GM18505 (cell line): Measurements from ENCODE around the gene PMM2.

ENCODE experiments used
- ATAC-seq: cut with Tn5 transposase; IDR thresholded peaks from one replicate; pipeline ENCODE4 v1.9.1; 2021; ENCODE audit not compliant: unreplicated experiment
- POLR2A ChIP-seq: IDR thresholded peaks from 4 replicates; pipeline ENCODE4 v1.6.1; 2011; ENCODE audit warnings: borderline replicate concordance; ENCODE audit not compliant: insufficient read depth, insufficient read length; ENCODE audit errors: extremely low read depth

The PMM2 gene

GRCh38 chr16:8877894-8878522, 80.4 kb downstream of the PMM2 start:
- no peak for TF ChIP-seq POLR2A
- ATAC-seq, result no peak

GRCh38 chr16:8878523-8878911, 80.9 kb downstream of the PMM2 start:
- TF ChIP-seq POLR2A, result no peak
- no peak for ATAC-seq

GRCh38 chr16:8880839-8881510, 83.3 kb downstream of the PMM2 start:
- ATAC-seq, result no peak
- no peak for TF ChIP-seq POLR2A

- TF ChIP-seq POLR2A, result no peak
- no peak for ATAC-seq
Observed at GRCh38 chr16:8882041-8882617, 84.5 kb downstream of the PMM2 start, which contains the start of gene LITAFD. Gene LITAFD (plus strand): TSS chr16:8882351. CDS start chr16:8884356, 2,005 bp downstream.

- no peak for ATAC-seq
- TF ChIP-seq POLR2A, result no peak
Observed at GRCh38 chr16:8882725-8883377, 85.2 kb downstream of the PMM2 start.

GRCh38 chr16:8885674-8886592, 88.3 kb downstream of the PMM2 start:
- no peak for ATAC-seq
- no peak for TF ChIP-seq POLR2A

GRCh38 chr16:8886593-8887430, 89.2 kb downstream of the PMM2 start:
- TF ChIP-seq POLR2A, result no peak
- no peak for ATAC-seq

GRCh38 chr16:8887431-8887765, 89.8 kb downstream of the PMM2 start:
- no peak for ATAC-seq
- no peak for TF ChIP-seq POLR2A

GRCh38 chr16:8887952-8888560, 90.4 kb downstream of the PMM2 start:
- ATAC-seq, result no peak
- no peak for TF ChIP-seq POLR2A

- peak; percentile 22 for TF ChIP-seq POLR2A
- ATAC-seq, result no peak
Observed at GRCh38 chr16:8888951-8889892, 91.6 kb downstream of the PMM2 start.

- no peak for TF ChIP-seq POLR2A
- ATAC-seq, result no peak
Observed at GRCh38 chr16:8889893-8890548, 92.4 kb downstream of the PMM2 start.

GRCh38 chr16:8890549-8890921, 92.9 kb downstream of the PMM2 start:
- peak; percentile 29 for TF ChIP-seq POLR2A

More at GRCh38 chr16:8890549-8890921, 92.9 kb downstream of the PMM2 start:
- ATAC-seq, result no peak
